ENCODE data around the gene GAB2.

GRCh38 chr11:78291503-78292108, 126.0 kb downstream of the GAB2 start:
- no peak for TF ChIP-seq POLR2A (IDR thresholded peaks at IDR 0.05; ENCODE audit: low read depth, low read length)
- TF ChIP-seq CTCF (conservative IDR thresholded peaks at IDR 0.05; ENCODE audit: low read depth, low read length), result no peak
- TF ChIP-seq SMC3 (IDR thresholded peaks at IDR 0.05; ENCODE audit: low read depth, low read length), result no peak
- TF ChIP-seq BHLHE40 (IDR thresholded peaks at IDR 0.05; ENCODE audit: low read depth, low read length), result no peak
- no peak for TF ChIP-seq RAD21 (IDR thresholded peaks at IDR 0.05; ENCODE audit: low read length)
- TF ChIP-seq MAZ (IDR thresholded peaks at IDR 0.05; ENCODE audit: borderline replicate concordance, low read depth, low read length), result no peak
- TF ChIP-seq NFE2L2 (IDR thresholded peaks at IDR 0.05; ENCODE audit: low read depth, low read length), result no peak

Measured in IMR-90 (cell line).